IMR-90 (cell line): ENCODE results near the gene FKBP11. TPM values are rescaled to one million over a fixed set of nuclear protein-coding genes. Genes with fewer than 3 reads are reported as not detected.

Experiments
- ATAC-seq: fragments of 200-7000 bp; cut with Tn5 transposase; 2 replicates; pipeline ENCODE4 v1.9.1; 2020; ENCODE audit warnings: low read depth, mild to moderate bottlenecking, moderate library complexity
- BruUV-seq: library from RNA; stranded (reverse); fragments of 400-500 nt; replicated peaks from 2 replicates; lab custom pipeline; 2021; lab: Mats Ljungman, UMichigan
- CTCF ChIA-PET: fragments of 300-600 bp; formaldehyde crosslinking; extraction: SDS; loops from one replicate; lab custom pipeline; 2021; ENCODE audit warnings: antibody characterized with exemption; lab: Yijun Ruan, JAX
- POLR2A ChIA-PET: fragments of 300-600 bp; sonication (Branson Sonifier 250); formaldehyde crosslinking; loops from one replicate; lab custom pipeline; 2022; ENCODE audit warnings: antibody characterized with exemption; ENCODE audit not compliant: unreplicated experiment; lab: Charles Lee
- DNase-seq: peaks from one replicate; pipeline ENCODE4 v3.0.0; 2013
- H2AFZ ChIP-seq: replicated peaks from 2 replicates; pipeline ENCODE3; 2013; ENCODE audit warnings: low read length, mild to moderate bottlenecking; ENCODE audit not compliant: poor library complexity
- H2AK5ac ChIP-seq: 2 replicates; pipeline ENCODE4 v1.6.1; 2013; ENCODE audit warnings: low read depth, low read length, inconsistent platforms
- H2AK9ac ChIP-seq: replicated peaks from 2 replicates; pipeline ENCODE3; 2013; ENCODE audit warnings: mild to moderate bottlenecking, low read depth, low read length, moderate library complexity; ENCODE audit not compliant: poor library complexity
- H2BK120ac ChIP-seq: 2 replicates; pipeline ENCODE4 v1.6.1; 2013; ENCODE audit warnings: low read depth, low read length, inconsistent platforms
- H2BK15ac ChIP-seq: 3 replicates; pipeline ENCODE4 v1.6.1; 2013; ENCODE audit warnings: low read depth, low read length, inconsistent platforms
- H2BK20ac ChIP-seq: 2 replicates; pipeline ENCODE4 v1.6.1; 2013; ENCODE audit warnings: low read depth, mild to moderate bottlenecking, inconsistent platforms, low read length, moderate library complexity
- H2BK5ac ChIP-seq: 2 replicates; pipeline ENCODE4 v1.6.1; 2013; ENCODE audit warnings: mild to moderate bottlenecking, low read depth, low read length, inconsistent platforms; ENCODE audit not compliant: poor library complexity, severe bottlenecking
- H3K14ac ChIP-seq: replicated peaks from 2 replicates; pipeline ENCODE4 v1.6.1; 2013; ENCODE audit warnings: low read depth, low read length, inconsistent platforms
- H3K18ac ChIP-seq: 2 replicates; pipeline ENCODE4 v1.6.1; 2013; ENCODE audit warnings: low read depth, low read length, control low read depth
- H3K23ac ChIP-seq: 2 replicates; pipeline ENCODE4 v1.6.1; 2013; ENCODE audit warnings: low read depth, low read length, inconsistent platforms
- H3K27ac ChIP-seq: 2 replicates; pipeline ENCODE4 v1.5.1; 2013; ENCODE audit warnings: mild to moderate bottlenecking, control low read depth, low read length; ENCODE audit not compliant: insufficient read depth
- H3K27me3 ChIP-seq: 2 replicates; pipeline ENCODE4 v1.6.1; 2013; ENCODE audit warnings: low read length; ENCODE audit not compliant: control insufficient read depth, insufficient read depth
- H3K36me3 ChIP-seq: 2 replicates; pipeline ENCODE4 v1.6.1; 2013; ENCODE audit warnings: low read length, mixed read lengths; ENCODE audit not compliant: control insufficient read depth, insufficient read depth
- H3K4ac ChIP-seq: 2 replicates; pipeline ENCODE4 v1.6.1; 2013; ENCODE audit warnings: low read depth, low read length, inconsistent platforms
- H3K4me1 ChIP-seq: 2 replicates; pipeline ENCODE4 v1.6.1; 2013; ENCODE audit warnings: low read length, mixed read lengths; ENCODE audit not compliant: control insufficient read depth, insufficient read depth
- H3K4me2 ChIP-seq: 2 replicates; pipeline ENCODE4 v1.6.1; 2013; ENCODE audit warnings: low read depth, mild to moderate bottlenecking, control low read depth, low read length, moderate library complexity
- H3K4me3 ChIP-seq: 2 replicates; pipeline ENCODE4 v1.5.1; 2013; ENCODE audit warnings: low read depth, mild to moderate bottlenecking, control low read depth, low read length, moderate library complexity; ENCODE audit not compliant: insufficient read depth
- H3K56ac ChIP-seq: 2 replicates; pipeline ENCODE4 v1.6.1; 2013; ENCODE audit warnings: low read length, inconsistent platforms; ENCODE audit not compliant: insufficient read depth; ENCODE audit errors: extremely low read depth
- H3K79me1 ChIP-seq, 2 experiments: 2 replicates each; pipeline ENCODE4 v1.6.1; 2013; ENCODE audit warnings: low read length in 2 of 2, inconsistent platforms in 1 of 2, low read depth in 1 of 2
- H3K9ac ChIP-seq: 2 replicates; pipeline ENCODE4 v1.6.1; 2013; ENCODE audit warnings: low read depth, low read length, control low read depth
- H3K9me1 ChIP-seq: 2 replicates; pipeline ENCODE4 v1.6.1; 2013; ENCODE audit warnings: low read length, inconsistent platforms; ENCODE audit not compliant: insufficient read depth
- H3K9me3 ChIP-seq: 2 replicates; pipeline ENCODE4 v1.6.1; 2013; ENCODE audit warnings: low read length; ENCODE audit not compliant: control insufficient read depth, insufficient read depth
- H4K20me1 ChIP-seq: 2 replicates; pipeline ENCODE4 v1.6.1; 2013; ENCODE audit warnings: low read length, inconsistent platforms; ENCODE audit not compliant: insufficient read depth
- H4K5ac ChIP-seq: 2 replicates; pipeline ENCODE4 v1.6.1; 2013; ENCODE audit warnings: mild to moderate bottlenecking, low read depth, low read length, control low read depth
- H4K8ac ChIP-seq, 2 experiments: 2 replicates each; pipeline ENCODE4 v1.6.1; 2013; ENCODE audit warnings: low read depth in 2 of 2, low read length in 2 of 2, control low read depth in 1 of 2, inconsistent platforms in 1 of 2
- H4K91ac ChIP-seq: 2 replicates; pipeline ENCODE4 v1.6.1; 2013; ENCODE audit warnings: low read depth, low read length, inconsistent platforms; ENCODE audit not compliant: insufficient read depth
- CEBPB ChIP-seq: IDR thresholded peaks from 2 replicates; pipeline ENCODE4 v1.6.1; 2012; ENCODE audit warnings: low read depth, low read length, improper control_type of control experiment
- CTCF ChIP-seq: conservative IDR thresholded peaks from 2 replicates; pipeline ENCODE4 v1.5.1; 2012; ENCODE audit warnings: mild to moderate bottlenecking, low read depth, low read length, improper control_type of control experiment
- MXI1 ChIP-seq: IDR thresholded peaks from 2 replicates; pipeline ENCODE4 v1.6.1; 2012; ENCODE audit warnings: low read depth, mild to moderate bottlenecking, low read length, moderate library complexity, borderline replicate concordance
- NFE2L2 ChIP-seq: fragments of 150-350 bp; IDR thresholded peaks from 2 replicates; pipeline ENCODE4 v1.6.1; 2016; ENCODE audit warnings: low read depth, mild to moderate bottlenecking, low read length
- RFX5 ChIP-seq: IDR thresholded peaks from 2 replicates; pipeline ENCODE4 v1.8.0; 2012; ENCODE audit warnings: low read depth, mild to moderate bottlenecking, low read length, moderate library complexity
- USF2 ChIP-seq: fragments of 150-350 bp; IDR thresholded peaks from 2 replicates; pipeline ENCODE4 v1.6.1; 2017; ENCODE audit warnings: mild to moderate bottlenecking, antibody characterized with exemption, low read length, low read depth
- WGBS, 2 experiments: methylation state at CpG; one replicate each; pipeline versions ENCODE4 v1.1.5 to v1.1.7; 2013; ENCODE audit warnings: missing lambda C conversion rate in 2 of 2; ENCODE audit not compliant: insufficient read length in 1 of 2; ENCODE audit errors: extremely low coverage in 2 of 2; 5-methylcytosine and 5-hydroxymethylcytosine counted together
- dilution Hi-C: fragments of 300-500 bp; cut with HindIII; formaldehyde crosslinking; loops from one replicate; pipeline ENCODE4 v1.14.3; 2018; ENCODE audit warnings: low sequenced_read_pairs; ENCODE audit not compliant: unreplicated experiment
- in situ Hi-C: fragments of 300-500 bp; cut with MboI; formaldehyde crosslinking; loops from 3 replicates; pipeline ENCODE4 v1.14.3; 2019; ENCODE audit warnings: low sequenced_read_pairs, inconsistent platforms, mixed read lengths
- intact Hi-C: fragments of 100-400 bp; cut with micrococcal nuclease; formaldehyde crosslinking; loops from 2 replicates; pipeline ENCODE4 v1.10.0; 2022
- polyA plus RNA-seq, 3 experiments: library from polyadenylated mRNA; depleted of rRNA; stranded (reverse); fragments of >200 nt; gene quantifications; 2 replicates each; pipeline ENCODE4 v1.2.3, GENCODE V29; 2012; ENCODE audit warnings: low replicate concordance in 1 of 3
- total RNA-seq: library from RNA; depleted of rRNA; stranded (reverse); fragments of >200 nt; gene quantifications from 2 replicates; pipeline ENCODE4 v1.2.3, GENCODE V29; 2012
- TF ChIP-seq, protein P1 (sequence below): fragments of 150-350 bp; IDR thresholded peaks from 2 replicates; pipeline ENCODE4 v1.6.1; 2016; ENCODE audit warnings: low read depth, mild to moderate bottlenecking, low read length, moderate library complexity, borderline replicate concordance

The FKBP11 gene
- total and polyA plus RNA-seq, 2 of the 4 experiments (the other 2 are of a cell fraction) = 5.0 to 40.0 TPM

GRCh38 chr12:48894271-48894670 is 31.0 kb downstream of the FKBP11 start:
- DNase-seq (no peak), ATAC-seq (no peak)
- Histone ChIP-seq H3K36me3 (no peaks in the 10 kb centered on the region), H4K5ac (no peak overlapping the region), H4K20me1 (no peaks in the 10 kb centered on the region), H4K8ac (no peak overlapping the region), H2BK120ac (no peak overlapping the region), H3K4me3 (no peak overlapping the region), H3K23ac (no peak overlapping the region), H3K9me1 (no peaks in the 10 kb centered on the region), H2AFZ (no peak overlapping the region), H2BK15ac (no peak overlapping the region), H3K9me3 (no peaks in the 10 kb centered on the region), H3K18ac (no peak overlapping the region), H3K9ac (no peak overlapping the region), H2AK9ac (no peak overlapping the region), H3K4ac (no peak overlapping the region), H4K91ac (no peak overlapping the region), H3K56ac (no peak overlapping the region), H3K14ac (no peak overlapping the region), H3K79me1 (no peaks in the 10 kb centered on the region), H3K27me3 (peaks cover 8% of the 10 kb centered on the region), H2BK20ac (no peak overlapping the region), H3K4me2 (no peak overlapping the region), H2BK5ac (no peak overlapping the region), H2AK5ac (no peak overlapping the region), H3K4me1 (no peaks in the 10 kb centered on the region), H3K27ac (no peak overlapping the region)
- CTCF ChIA-PET = interaction anchor here (1.0 kb wide), 1 partner anchor 21 kb away, joined by 3 read pairs; no protein-coding TSS in a partner anchor
- WGBS, 2 experiments = no CpG with 5 or more reads among the region's 1 CpG
- in situ Hi-C loops (no loop called here), dilution Hi-C loops (no loop called here), intact Hi-C loops (loop anchor here (5.0 kb wide), 1 partner anchor 33 kb away; the partner anchor contains the start of gene FKBP11)
- TF ChIP-seq CTCF = no peak
- no peak for TF ChIP-seq NFE2L2
- TF ChIP-seq RFX5 = no peak
- TF ChIP-seq USF2 = no peak
- TF ChIP-seq, protein P1, sequence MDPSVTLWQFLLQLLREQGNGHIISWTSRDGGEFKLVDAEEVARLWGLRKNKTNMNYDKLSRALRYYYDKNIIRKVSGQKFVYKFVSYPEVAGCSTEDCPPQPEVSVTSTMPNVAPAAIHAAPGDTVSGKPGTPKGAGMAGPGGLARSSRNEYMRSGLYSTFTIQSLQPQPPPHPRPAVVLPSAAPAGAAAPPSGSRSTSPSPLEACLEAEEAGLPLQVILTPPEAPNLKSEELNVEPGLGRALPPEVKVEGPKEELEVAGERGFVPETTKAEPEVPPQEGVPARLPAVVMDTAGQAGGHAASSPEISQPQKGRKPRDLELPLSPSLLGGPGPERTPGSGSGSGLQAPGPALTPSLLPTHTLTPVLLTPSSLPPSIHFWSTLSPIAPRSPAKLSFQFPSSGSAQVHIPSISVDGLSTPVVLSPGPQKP = no peak
- TF ChIP-seq CEBPB = no peak
- no peak for TF ChIP-seq MXI1
- BruUV-seq = no TSS peak
- POLR2A ChIA-PET = no interaction called here
